Thyroid gland (tissue), 4 donors: ENCODE data around the gene DENND4C.

Experiments used
- POLR2A ChIP-seq, 2 donors: fragments of 450-650 bp; IDR thresholded peaks; one replicate each; pipeline ENCODE4 v1.6.1; 2017; ENCODE audit warnings: antibody characterized with exemption in 2 of 2, mild to moderate bottlenecking in 2 of 2, moderate library complexity in 1 of 2
- TF ChIP-seq, protein P1 (sequence below), 6 experiments: fragments of 200-600 bp in 3 of 6; fragments of 450-650 bp in 3 of 6; sonication (generic) in 3 of 6; IDR thresholded peaks; one replicate each; pipeline ENCODE4 v1.5.1; 2016 to 2019; ENCODE audit warnings: antibody characterized with exemption in 6 of 6, mild to moderate bottlenecking in 2 of 6, inconsistent platforms in 1 of 6, moderate library complexity in 1 of 6

DNA sequence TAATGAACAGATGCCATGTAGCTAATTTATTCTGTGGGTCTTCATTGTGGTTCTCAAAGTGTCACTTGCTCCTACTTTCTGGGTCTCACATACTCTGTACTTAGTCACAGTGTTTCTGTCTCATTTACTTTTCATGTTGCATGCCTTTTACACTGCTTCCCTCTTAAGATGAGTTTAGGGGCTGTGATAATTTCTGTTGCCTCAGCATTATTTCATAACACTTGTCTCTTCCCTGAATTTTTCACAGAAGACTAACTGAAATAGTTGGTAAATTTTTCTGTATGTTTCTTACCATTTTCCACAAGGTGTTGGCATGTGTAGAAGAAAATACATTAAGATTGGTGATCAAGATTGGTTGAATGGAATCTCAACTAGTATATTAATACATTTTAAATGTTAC, 59.6 kb downstream of the DENND4C start:
- TF ChIP-seq, protein P1, sequence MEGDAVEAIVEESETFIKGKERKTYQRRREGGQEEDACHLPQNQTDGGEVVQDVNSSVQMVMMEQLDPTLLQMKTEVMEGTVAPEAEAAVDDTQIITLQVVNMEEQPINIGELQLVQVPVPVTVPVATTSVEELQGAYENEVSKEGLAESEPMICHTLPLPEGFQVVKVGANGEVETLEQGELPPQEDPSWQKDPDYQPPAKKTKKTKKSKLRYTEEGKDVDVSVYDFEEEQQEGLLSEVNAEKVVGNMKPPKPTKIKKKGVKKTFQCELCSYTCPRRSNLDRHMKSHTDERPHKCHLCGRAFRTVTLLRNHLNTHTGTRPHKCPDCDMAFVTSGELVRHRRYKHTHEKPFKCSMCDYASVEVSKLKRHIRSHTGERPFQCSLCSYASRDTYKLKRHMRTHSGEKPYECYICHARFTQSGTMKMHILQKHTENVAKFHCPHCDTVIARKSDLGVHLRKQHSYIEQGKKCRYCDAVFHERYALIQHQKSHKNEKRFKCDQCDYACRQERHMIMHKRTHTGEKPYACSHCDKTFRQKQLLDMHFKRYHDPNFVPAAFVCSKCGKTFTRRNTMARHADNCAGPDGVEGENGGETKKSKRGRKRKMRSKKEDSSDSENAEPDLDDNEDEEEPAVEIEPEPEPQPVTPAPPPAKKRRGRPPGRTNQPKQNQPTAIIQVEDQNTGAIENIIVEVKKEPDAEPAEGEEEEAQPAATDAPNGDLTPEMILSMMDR (IDR thresholded peaks at IDR 0.05) = no peak
- TF ChIP-seq POLR2A (IDR thresholded peaks at IDR 0.05) = no peak
